DLD1 (cell line): ENCODE measurements around the gene TBPL2.
"Not testable (repeated sequence)": the region's sequence is repeated elsewhere in the genome, so short reads cannot be mapped to it uniquely, and the experiment has no call there.

Experiments
- in situ Hi-C: cut with HindIII; loops from 2 replicates; pipeline ENCODE4 v1.10.0; 2017; ENCODE audit warnings: low sequenced_read_pairs

The TBPL2 gene

DNA sequence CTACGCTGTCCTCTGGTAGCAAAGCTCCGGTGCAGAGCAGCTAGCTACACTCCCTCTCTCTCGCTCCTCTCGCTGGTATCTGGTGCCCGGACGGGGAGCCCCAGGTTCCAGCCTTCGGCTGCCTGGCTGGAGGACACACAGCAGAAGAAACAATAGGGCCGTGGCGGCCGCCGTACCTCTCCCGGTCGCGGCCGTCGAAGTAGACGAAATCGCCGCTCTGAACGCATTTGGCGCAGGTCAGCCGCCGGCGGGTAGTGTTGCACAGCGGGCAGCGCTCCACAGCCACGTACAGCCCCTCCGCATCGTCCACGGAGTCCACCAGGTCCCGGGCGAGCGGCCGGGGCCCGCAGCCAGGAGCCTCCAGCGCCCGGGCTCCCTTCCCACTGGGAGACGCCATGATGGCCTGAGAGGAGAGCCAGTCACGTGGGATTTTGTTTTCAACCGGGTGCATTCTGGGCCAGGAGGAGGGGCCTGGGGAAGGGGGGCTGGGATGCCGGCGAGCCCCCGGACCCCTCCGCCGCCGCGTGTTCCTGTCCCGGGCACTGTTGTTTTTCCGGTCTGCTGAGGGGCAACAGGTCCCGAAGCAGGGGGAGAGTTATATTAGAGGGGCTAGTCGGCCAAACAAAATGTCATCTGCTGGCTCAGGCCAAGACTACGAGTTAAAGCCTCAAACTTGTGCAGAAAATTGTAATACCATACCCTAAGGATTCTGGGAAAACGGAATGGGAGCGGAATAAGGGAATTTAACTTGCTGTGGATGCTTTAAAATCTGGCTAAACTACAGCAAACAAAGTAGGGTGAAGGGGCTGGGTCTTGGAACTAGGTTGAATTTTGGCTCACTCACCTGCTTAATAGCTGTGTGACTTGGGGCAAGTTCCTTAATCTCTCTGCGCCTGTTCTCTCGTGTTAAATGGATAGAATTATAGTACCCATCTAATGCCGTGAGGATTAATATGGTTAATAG lies 28.7 kb downstream of the TBPL2 start, which contains the start of gene ATG14:
Gene ATG14 (minus strand): TSS at position 405 of the 964 bp plus-strand sequence. CDS start 8 bp downstream, at position 397.
- in situ Hi-C loops = no loop called here

GRCh38 chr14:55410876-55411275 lies 29.5 kb downstream of the TBPL2 start:
- in situ Hi-C loops = no loop called here

GRCh38 chr14:55404173-55404854 lies 36.1 kb downstream of the TBPL2 start:
- in situ Hi-C loops = no loop called here

DNA sequence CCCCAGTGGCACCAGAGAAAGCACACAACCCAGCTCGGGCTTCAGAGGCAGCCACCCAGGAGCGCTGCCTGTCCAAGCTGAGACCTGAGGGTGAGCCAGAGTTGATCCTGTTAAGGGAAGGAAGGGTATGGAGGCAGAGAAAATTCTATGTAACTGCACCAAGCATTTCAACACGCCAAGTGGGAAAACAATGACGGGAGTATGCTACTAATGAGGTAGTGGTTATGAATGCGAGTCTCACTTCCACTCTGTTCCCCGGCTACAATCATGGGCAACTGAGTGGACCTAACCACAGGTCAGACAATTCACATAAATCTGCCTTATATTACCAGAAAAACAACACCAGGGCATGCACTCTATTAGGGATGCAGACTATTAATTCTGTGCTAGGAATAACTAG lies 38.7 kb downstream of the TBPL2 start:
- in situ Hi-C loops = no loop called here

- in situ Hi-C loops = no loop called here
Observed at GRCh38 chr14:55399852-55400251, 40.6 kb downstream of the TBPL2 start.

DNA sequence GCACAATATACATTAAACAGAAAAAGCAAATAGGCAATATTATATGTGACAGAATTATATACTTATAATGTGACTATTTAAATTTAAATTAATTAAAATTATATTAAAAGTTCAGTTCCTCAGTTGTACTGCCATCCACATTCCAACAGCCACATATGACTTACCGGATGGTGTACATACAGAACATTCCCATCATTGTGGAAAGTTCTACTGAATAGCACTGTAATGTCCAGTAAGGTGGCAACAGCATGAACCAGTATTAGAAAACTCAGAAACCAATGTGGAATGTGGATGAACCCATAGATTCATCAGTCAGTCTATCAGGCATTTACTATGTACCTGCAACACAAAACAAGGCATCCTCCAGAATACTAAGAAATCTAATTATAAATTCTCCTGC lies 41.2 kb downstream of the TBPL2 start:
- in situ Hi-C loops = no loop called here

DNA sequence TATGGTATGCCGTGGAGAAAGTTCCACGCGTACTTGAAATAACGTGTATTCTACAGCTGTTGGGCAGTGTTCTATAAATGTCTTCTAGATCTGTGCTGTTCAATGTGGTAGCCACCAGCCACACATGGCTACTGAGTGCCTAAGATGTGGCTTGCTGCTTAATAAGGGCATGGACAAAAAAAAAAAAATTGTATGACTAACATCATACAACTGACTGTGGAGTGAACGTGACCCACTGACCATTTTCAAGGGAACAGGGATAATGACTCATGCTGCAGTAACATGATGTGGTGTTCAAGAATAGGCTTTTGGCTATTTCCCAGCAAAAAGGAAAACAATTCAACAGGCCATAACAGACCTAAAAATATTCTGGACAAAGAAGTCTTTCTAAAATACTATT lies 41.7 kb downstream of the TBPL2 start:
- in situ Hi-C loops = no loop called here

DNA sequence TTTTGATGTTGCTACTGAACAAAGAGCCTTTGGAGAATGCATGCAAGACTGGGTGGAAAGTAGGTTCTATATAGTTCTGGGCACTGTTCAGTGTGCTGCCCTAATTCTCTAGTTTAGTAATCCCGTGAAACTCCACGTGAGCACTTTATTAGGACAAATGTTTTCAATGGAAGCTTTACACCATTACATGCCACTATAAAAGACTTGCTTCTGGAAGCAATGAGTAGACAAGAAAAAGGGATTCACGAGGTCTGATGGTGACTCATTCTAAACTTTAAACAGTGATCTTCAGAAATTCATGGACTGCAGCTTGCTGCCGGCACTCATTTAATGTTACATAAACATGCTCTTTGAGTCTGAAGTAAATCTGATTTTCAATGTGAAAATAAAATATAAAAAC lies 51.1 kb downstream of the TBPL2 start:
- in situ Hi-C loops = no loop called here

DNA sequence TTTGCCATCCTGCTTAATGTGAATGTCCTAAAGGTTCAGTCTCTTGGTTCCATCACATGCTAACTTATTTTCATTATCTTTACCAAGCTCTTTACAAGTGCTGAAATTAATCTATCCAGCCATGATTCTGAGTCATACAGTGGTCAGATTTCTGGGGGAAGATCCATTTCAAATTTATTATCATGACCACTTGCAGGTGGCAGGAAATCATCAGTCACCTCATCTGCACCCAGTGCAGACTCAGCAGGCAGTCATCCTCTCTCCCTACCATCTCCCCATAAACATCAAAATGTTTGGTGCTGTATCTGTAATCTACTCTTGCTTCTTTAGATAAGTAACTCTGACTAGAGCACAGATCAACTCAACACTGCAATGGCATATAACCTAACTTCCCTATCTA lies 52.3 kb downstream of the TBPL2 start:
- in situ Hi-C loops = no loop called here

DNA sequence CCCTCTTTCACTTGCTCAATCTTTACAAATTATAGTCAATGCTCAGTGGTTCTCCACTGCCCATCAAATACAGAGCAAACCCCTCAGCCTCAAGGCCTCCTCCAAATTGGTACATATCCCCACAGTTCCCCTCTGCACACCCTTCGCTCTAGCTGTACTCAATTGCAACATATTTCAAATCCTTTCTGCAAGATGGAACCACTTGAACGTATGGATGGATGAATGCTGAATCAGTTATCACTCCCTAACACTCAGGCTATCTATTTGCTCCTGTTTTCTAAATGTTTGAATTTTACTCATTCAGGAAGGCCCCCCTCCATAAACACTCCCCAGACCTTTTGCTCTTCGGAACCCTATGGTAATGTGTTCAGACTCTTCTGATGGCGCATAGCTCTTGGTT lies 53.3 kb downstream of the TBPL2 start:
- in situ Hi-C loops = no loop called here

- in situ Hi-C loops = no loop called here
Observed at GRCh38 chr14:55386037-55386808, 54.2 kb downstream of the TBPL2 start.

DNA sequence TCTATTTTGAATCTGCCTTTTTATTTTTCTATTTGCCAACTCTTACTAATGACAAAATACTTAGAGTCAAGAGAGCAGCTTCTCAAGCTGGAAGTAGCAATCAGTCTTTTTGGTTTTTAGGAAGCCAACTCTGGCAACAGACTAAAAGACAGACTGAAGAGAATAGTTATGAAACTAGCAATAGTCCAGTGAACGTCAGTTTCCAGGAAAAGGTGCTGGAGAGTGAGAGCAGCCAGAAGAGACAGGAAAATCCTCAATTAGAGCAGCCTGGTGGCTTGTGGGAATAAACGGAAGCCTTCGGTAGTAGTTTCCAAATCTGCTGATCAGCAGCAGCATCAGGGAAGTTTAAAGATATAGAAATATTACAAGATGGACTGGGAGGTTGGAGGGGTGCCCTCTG lies 55.9 kb downstream of the TBPL2 start:
- in situ Hi-C loops = no loop called here

- in situ Hi-C loops = no loop called here
Observed at GRCh38 chr14:55383541-55384140, 56.8 kb downstream of the TBPL2 start.

DNA sequence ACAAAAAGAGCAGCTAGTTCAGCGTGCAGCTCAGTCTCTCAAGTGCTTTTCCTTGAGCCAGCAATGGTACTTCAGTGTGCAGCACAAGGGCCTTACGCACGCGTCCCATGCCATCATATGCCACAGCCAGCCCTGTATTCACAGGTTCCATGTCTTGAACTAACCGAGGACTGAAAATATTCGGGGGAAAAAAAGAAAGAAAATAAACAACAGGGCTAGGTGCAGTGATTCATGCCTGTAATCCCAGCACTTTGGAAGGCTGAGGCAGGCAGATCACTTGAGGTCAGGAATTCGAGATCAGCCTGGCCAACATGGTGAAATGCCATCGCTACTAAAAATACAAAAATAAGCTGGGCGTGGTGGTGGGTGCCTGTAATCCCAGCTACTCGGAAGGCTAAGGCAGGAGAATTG lies 57.4 kb downstream of the TBPL2 start:
- in situ Hi-C loops = not testable (repeated sequence)

DNA sequence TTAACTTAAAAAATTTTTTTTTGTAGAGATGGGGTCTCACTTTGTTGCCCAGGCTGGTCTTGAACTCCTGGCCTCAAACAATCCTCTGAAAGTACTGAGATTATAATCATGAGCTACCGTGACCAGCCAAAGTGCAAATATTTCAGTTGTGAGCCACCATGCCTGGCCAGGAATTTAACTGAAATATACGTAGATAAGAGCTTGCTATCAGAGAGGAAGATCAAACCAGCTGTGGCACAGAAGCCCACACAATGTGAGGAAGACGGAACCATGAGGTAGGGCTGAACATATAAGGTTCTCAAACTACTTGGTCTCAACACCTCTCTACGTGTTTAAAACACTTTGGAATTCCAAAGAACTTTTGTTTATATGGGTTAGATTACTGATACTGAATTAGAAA lies 57.9 kb downstream of the TBPL2 start:
- in situ Hi-C loops = no loop called here

- in situ Hi-C loops = no loop called here
Observed at GRCh38 chr14:55381561-55381960, 58.9 kb downstream of the TBPL2 start.

DNA sequence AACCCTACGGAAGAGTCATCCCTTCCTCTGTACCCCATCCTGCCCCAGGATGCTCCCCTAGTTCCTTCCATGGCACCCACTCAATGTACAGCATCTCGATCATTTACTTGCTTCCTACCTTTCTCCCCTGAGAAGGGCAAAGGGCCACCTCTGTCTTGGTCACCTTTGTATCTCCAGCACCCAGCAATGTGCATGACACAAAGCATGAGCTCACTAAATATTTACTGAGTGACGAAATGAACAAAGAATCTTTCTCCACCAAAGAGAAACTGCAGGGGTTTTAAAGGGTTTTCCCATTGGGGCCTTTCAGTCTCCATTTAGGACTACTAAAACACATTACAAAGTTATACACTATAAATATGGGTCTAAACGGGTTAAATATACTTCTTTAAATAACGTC lies 59.4 kb downstream of the TBPL2 start:
- in situ Hi-C loops = no loop called here

DNA sequence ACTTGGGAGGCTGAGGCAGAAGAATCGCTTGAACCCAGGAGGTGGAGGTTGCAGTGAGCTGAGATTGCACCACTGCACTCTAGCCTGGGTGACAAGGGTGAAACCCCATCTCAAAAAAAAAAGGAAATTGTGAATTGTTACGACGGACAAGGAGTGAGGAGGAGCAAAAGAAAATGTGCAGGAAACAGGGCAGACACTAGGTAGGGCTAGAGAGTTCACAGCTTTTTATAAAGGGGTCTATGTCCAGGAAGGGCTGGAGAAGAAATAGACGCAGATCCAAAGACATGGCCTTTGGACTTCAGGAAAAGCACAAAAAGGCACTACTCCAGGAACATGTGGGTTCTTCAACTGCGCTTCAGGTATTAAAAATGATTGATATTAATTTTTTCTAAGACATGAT lies 63.2 kb downstream of the TBPL2 start:
- in situ Hi-C loops = no loop called here

- in situ Hi-C loops = no loop called here
Observed at GRCh38 chr14:55374771-55375170, 65.6 kb downstream of the TBPL2 start.

- in situ Hi-C loops = no loop called here
Observed at GRCh38 chr14:55373784-55374705, 66.4 kb downstream of the TBPL2 start.
